Mesodermal cell (in vitro differentiated cells): ENCODE measurements around the gene GLDC.

Experiments used
- H3K27ac ChIP-seq: 2 replicates; pipeline ENCODE4 v1.7.0; 2013; ENCODE audit warnings: mild to moderate bottlenecking, low read depth, low read length, moderate library complexity; ENCODE audit not compliant: severe bottlenecking
- H3K36me3 ChIP-seq: 2 replicates; pipeline ENCODE4 v1.7.1; 2013; ENCODE audit warnings: mild to moderate bottlenecking, low read length, moderate library complexity; ENCODE audit not compliant: control insufficient read depth, insufficient read depth
- H3K4me1 ChIP-seq: one replicate; pipeline ENCODE4 v1.7.1; 2013; ENCODE audit warnings: mild to moderate bottlenecking, low read length; ENCODE audit not compliant: insufficient read depth, control insufficient read depth, poor library complexity, severe bottlenecking
- H3K4me3 ChIP-seq: 2 replicates; pipeline ENCODE4 v1.7.0; 2013; ENCODE audit warnings: low read length, control low read depth, mild to moderate bottlenecking; ENCODE audit not compliant: insufficient read depth, poor library complexity, severe bottlenecking; ENCODE audit errors: extremely low read depth
- H3K9me3 ChIP-seq: 2 replicates; pipeline ENCODE4 v1.7.1; 2013; ENCODE audit warnings: mild to moderate bottlenecking, low read length, moderate library complexity; ENCODE audit not compliant: control insufficient read depth
- WGBS, 2 experiments: methylation state at CpG; one replicate each; pipeline ENCODE4 v1.1.5; 2013; ENCODE audit warnings: missing lambda C conversion rate in 2 of 2; ENCODE audit not compliant: insufficient coverage in 2 of 2; 5-methylcytosine and 5-hydroxymethylcytosine counted together

GLDC gene

GRCh38 chr9:6620353-6620752, 25.2 kb downstream of the GLDC start:
- H3K27ac ChIP-seq = no peak overlapping the region
- H3K9me3 ChIP-seq = no peaks in the 10 kb centered on the region
- 88 to 92% methylated on average over 3 of the region's 3 CpGs for WGBS, 2 experiments
- no peaks in the 10 kb centered on the region for H3K4me1 ChIP-seq
- no peak overlapping the region for H3K4me3 ChIP-seq
- no peaks in the 10 kb centered on the region for H3K36me3 ChIP-seq

DNA sequence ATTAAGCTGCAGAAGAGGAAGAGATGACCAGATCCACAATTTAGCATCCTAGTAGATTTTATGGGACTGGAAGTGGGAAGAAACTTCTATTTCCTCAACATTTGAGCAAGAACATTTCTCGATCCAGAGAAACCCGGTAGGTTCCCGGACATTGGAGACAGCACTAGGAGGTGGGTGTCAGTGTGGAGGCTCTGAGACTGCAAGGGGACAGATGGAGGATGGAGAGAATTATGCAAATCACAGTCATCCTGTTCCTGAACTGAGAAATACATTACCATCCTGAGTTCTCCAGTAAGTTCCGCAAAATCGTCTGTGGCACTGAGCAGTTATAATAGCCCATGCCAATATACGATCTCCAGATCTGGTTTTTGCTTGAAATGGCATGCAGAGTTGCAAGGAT, 25.6 kb downstream of the GLDC start:
- no peak overlapping the region for H3K27ac ChIP-seq
- no peak overlapping the region for H3K4me3 ChIP-seq
- H3K36me3 ChIP-seq = no peaks in the 10 kb centered on the region
- H3K9me3 ChIP-seq = no peaks in the 10 kb centered on the region
- WGBS, 2 experiments = 67 to 82% methylated on average over 2 to 3 of the region's 6 CpGs
- no peaks in the 10 kb centered on the region for H3K4me1 ChIP-seq

- H3K27ac ChIP-seq = no peak overlapping the region
- 96% methylated on average over 5 of the region's 9 CpGs; no CpG with 5 or more reads in 1 of the 2 experiments for WGBS, 2 experiments
- no peaks in the 10 kb centered on the region for H3K4me1 ChIP-seq
- no peak overlapping the region for H3K4me3 ChIP-seq
- H3K9me3 ChIP-seq = no peaks in the 10 kb centered on the region
- no peaks in the 10 kb centered on the region for H3K36me3 ChIP-seq
These were observed 28.5 kb downstream of the GLDC start for GRCh38 chr9:6616951-6617602.

DNA sequence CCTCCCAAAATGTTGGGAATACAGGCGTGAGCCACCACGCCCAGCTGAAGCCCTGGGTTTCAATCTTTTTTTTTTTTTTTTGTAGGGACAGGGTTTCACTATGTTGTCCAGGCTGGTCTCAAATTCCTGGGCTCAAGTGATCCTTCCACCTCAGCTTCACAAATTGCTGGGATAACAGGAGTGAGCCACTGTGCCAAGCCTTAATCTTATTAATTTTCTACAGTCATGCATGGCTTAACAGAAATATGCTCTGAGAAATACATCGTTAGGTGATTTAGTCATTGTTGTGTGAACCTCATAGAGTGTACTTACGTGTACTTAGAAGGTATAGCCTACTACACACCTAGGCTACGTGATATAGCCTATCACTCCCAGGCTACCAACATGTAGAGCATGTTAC, 31.0 kb downstream of the GLDC start:
- 80% methylated on average over 1 of the region's 5 CpGs for WGBS, 2 experiments

GRCh38 chr9:6611865-6612264, 33.7 kb downstream of the GLDC start:
- no peak overlapping the region for H3K27ac ChIP-seq
- no peaks in the 10 kb centered on the region for H3K4me1 ChIP-seq
- no peaks in the 10 kb centered on the region for H3K9me3 ChIP-seq
- WGBS, 2 experiments = 100% methylated on average over 1 of the region's 1 CpG
- no peak overlapping the region for H3K4me3 ChIP-seq
- H3K36me3 ChIP-seq = no peaks in the 10 kb centered on the region

More for the DNA sequence above, 31.0 kb downstream of the GLDC start:
- no peaks in the 10 kb centered on the region for H3K4me1 ChIP-seq
- H3K36me3 ChIP-seq = no peaks in the 10 kb centered on the region
- H3K27ac ChIP-seq = no peak overlapping the region
- no peak overlapping the region for H3K4me3 ChIP-seq
- H3K9me3 ChIP-seq = no peaks in the 10 kb centered on the region

DNA sequence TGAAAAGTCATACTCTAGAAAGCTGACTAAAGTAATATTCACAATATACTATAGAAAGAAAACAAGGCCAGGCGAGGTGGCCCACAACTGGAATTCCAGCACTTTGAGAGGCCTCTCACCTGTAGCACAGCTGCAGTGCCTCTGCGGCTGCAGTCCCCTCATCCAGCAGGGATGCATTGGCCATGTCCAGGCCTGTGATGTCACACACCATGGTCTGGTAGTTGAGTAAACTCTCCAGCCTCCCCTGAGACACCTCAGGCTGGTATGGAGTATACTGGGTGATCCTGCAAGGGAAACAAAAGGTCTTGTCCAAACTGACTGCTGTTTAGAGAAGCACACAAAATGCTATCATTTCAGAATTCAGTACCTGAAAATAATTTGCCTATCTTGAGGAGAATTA, 35.5 kb downstream of the GLDC start:
- no peaks in the 10 kb centered on the region for H3K36me3 ChIP-seq
- WGBS, 2 experiments = 92% methylated on average over 2 of the region's 2 CpGs; no CpG with 5 or more reads in 1 of the 2 experiments

DNA sequence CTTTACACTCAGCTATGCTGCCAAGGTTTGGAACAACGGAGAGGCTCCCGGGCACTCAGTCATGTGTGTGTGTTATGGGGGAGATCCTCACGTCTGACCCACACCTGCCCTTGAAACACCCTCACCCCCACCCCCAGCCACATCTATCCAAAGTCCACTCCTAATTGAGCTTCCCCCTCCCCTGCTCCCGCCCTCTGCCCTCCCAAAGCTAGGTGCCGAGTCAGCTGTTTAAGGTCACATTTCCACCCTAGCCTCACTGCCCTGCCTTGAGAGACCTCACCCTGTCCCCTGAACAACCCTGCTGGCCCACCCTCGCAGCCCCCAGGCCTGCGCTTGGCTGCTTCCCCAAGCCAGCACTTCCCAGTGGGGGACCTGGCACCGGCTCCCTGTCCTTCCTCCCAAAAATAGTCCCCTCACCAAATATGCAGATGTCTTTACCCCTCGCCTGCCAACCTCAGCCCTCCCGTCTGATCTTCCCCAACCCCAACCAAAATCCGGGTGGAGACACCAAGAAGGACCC, 36.0 kb downstream of the GLDC start:
- Histone ChIP-seq H3K4me3 (no peak overlapping the region), H3K4me1 (no peaks in the 10 kb centered on the region), H3K9me3 (no peaks in the 10 kb centered on the region), H3K27ac (no peak overlapping the region), H3K36me3 (no peaks in the 10 kb centered on the region)
- WGBS, 2 experiments = 86 to 93% methylated on average over 4 to 7 of the region's 11 CpGs

More for the DNA sequence above, 35.5 kb downstream of the GLDC start:
- H3K4me1 ChIP-seq = no peaks in the 10 kb centered on the region
- H3K4me3 ChIP-seq = no peak overlapping the region
- H3K27ac ChIP-seq = no peak overlapping the region
- H3K9me3 ChIP-seq = no peaks in the 10 kb centered on the region

- Histone ChIP-seq H3K36me3 (no peaks in the 10 kb centered on the region), H3K4me1 (no peaks in the 10 kb centered on the region), H3K9me3 (no peaks in the 10 kb centered on the region), H3K27ac (no peak overlapping the region), H3K4me3 (no peak overlapping the region)
- WGBS, 2 experiments = 91 to 98% methylated on average over 4 to 5 of the region's 5 CpGs
These were observed 40.3 kb downstream of the GLDC start for GRCh38 chr9:6605202-6605601.

- Histone ChIP-seq H3K27ac (no peak overlapping the region), H3K36me3 (no peaks in the 10 kb centered on the region), H3K4me3 (no peak overlapping the region), H3K4me1 (peaks cover 3% of the 10 kb centered on the region), H3K9me3 (no peaks in the 10 kb centered on the region)
- WGBS, 2 experiments = 80 to 95% methylated on average over 1 to 2 of the region's 4 CpGs
These were observed 45.1 kb downstream of the GLDC start for GRCh38 chr9:6600426-6600825.

GRCh38 chr9:6600006-6600405, 45.5 kb downstream of the GLDC start:
- no peak overlapping the region for H3K27ac ChIP-seq
- 88 to 97% methylated on average over 4 to 5 of the region's 5 CpGs for WGBS, 2 experiments
- H3K4me1 ChIP-seq = peaks cover 3% of the 10 kb centered on the region
- no peaks in the 10 kb centered on the region for H3K36me3 ChIP-seq
- H3K4me3 ChIP-seq = no peak overlapping the region
- H3K9me3 ChIP-seq = no peaks in the 10 kb centered on the region

DNA sequence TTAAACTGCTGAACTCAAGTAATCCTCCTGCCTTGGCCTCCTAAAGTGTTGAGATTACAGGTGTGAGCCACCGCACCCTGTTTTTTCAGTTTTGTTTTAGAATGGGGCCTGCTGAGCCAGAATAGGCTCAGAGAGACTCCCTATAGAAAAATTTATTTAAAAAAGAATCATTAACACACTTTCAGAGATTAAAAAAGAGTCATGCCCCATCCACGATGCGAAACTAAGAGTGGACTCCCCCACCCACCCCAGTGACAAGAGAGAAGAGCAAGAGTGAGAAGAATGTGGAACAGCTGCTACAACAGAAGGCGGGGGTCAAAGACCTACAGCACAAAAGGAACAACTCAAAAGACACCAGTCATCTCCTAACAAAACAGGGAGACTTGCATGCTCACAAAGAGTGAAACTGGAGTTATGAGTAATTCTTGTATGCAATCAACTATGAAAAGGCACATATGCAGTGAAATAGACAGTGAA, 47.2 kb downstream of the GLDC start:
- no peak overlapping the region for H3K27ac ChIP-seq
- no peak overlapping the region for H3K4me3 ChIP-seq
- no peaks in the 10 kb centered on the region for H3K36me3 ChIP-seq
- no peaks in the 10 kb centered on the region for H3K9me3 ChIP-seq
- 80% methylated on average over 1 of the region's 4 CpGs; no CpG with 5 or more reads in 1 of the 2 experiments for WGBS, 2 experiments
- peaks cover 3% of the 10 kb centered on the region for H3K4me1 ChIP-seq
